K562 treated with DMSO at 1 percent for 48 hours (cell line): Measurements from ENCODE around the gene ANKFY1. TPM values are rescaled to one million over a fixed set of nuclear protein-coding genes. Genes with fewer than 3 reads are reported as not detected.

Experiments
- total RNA-seq: library from RNA; unstranded; fragments of 300-600 nt; gene quantifications from 2 replicates; pipeline ENCODE4 v1.2.3, GENCODE V29; 2022; ENCODE audit warnings: low replicate concordance; ENCODE audit errors: extremely low read depth

ANKFY1 gene, protein sequence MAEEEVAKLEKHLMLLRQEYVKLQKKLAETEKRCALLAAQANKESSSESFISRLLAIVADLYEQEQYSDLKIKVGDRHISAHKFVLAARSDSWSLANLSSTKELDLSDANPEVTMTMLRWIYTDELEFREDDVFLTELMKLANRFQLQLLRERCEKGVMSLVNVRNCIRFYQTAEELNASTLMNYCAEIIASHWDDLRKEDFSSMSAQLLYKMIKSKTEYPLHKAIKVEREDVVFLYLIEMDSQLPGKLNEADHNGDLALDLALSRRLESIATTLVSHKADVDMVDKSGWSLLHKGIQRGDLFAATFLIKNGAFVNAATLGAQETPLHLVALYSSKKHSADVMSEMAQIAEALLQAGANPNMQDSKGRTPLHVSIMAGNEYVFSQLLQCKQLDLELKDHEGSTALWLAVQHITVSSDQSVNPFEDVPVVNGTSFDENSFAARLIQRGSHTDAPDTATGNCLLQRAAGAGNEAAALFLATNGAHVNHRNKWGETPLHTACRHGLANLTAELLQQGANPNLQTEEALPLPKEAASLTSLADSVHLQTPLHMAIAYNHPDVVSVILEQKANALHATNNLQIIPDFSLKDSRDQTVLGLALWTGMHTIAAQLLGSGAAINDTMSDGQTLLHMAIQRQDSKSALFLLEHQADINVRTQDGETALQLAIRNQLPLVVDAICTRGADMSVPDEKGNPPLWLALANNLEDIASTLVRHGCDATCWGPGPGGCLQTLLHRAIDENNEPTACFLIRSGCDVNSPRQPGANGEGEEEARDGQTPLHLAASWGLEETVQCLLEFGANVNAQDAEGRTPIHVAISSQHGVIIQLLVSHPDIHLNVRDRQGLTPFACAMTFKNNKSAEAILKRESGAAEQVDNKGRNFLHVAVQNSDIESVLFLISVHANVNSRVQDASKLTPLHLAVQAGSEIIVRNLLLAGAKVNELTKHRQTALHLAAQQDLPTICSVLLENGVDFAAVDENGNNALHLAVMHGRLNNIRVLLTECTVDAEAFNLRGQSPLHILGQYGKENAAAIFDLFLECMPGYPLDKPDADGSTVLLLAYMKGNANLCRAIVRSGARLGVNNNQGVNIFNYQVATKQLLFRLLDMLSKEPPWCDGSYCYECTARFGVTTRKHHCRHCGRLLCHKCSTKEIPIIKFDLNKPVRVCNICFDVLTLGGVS
- not detected in 2 replicates for total RNA-seq

DNA sequence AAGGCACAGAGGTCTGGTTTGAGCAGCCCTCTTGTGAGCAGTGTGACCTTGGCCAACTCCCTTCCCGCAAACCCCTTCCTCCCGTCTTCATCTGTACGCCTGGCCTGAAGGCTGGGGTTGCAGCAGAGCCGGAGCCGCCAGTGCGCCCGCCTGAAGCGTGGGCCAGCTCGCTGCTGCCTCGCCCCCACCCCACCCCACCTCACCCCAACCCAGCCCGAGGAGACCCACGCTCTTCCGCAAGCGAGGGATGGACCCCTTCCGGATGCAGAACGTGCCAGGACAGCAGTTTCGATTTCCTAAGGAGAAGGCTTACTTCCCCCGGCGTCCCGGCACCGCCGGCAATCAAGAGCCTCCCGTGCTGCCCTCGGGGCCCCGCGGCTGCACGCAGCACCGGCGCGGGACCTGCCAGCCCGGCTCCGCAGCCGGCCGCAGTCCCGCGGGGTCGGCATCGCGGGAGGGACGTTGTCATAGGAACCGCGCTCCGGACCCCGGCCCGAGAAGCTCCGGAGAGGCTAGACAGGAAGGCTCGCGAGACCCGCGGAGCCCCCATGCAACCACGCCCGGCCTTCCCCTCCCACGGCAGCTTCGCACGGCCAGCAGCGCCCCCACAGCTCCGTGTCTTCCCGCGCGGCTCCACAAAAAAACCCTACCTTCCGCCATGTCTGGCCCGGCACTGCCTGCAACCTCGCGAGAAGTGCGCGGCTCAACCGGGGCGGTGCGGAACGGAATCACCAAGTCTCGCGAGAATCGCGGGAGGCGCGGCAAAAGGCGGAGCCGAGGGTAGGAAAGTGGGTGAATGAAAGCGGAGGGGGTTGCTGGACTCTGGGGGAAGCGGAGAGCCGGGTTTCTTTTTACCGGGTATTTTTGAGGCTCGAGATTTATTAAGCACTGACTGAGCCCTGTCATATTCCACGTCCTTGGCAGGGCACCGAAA, at the start of gene ANKFY1:
Gene ANKFY1 (minus strand): TSS at position 698 of the 934 bp plus-strand sequence. CDS start 38 bp downstream, at position 660.

Other genes starting within 250 kb of the ANKFY1 start
- gene ZZEF1, start 120.9 kb downstream of the ANKFY1 start, total RNA-seq: not detected in 2 replicates
- gene CYB5D2, start 120.8 kb downstream of the ANKFY1 start, total RNA-seq: not detected in 2 replicates
- gene UBE2G1, start 102.7 kb upstream of the ANKFY1 start, total RNA-seq: not detected in 2 replicates
- not detected in 2 replicates for gene SPNS3, start 170.0 kb upstream of the ANKFY1 start, total RNA-seq
- not detected in 2 replicates for gene SPNS2, start 234.9 kb upstream of the ANKFY1 start, total RNA-seq